HFFc6 (cell line): ENCODE measurements around the gene CEP57L1. TPM values are rescaled to one million over a fixed set of nuclear protein-coding genes. Genes with fewer than 3 reads are reported as not detected.
"Not testable (repeated sequence)": the region's sequence is repeated elsewhere in the genome, so short reads cannot be mapped to it uniquely, and the experiment has no call there.

ENCODE experiments used
- DNase-seq: peaks from one replicate; pipeline ENCODE4 v3.0.0-alpha.2; 2018
- H3K27ac Mint-ChIP-seq: 2 replicates; pipeline ENCODE4 v1.8.0; 2020; ENCODE audit warnings: mild to moderate bottlenecking, mixed read lengths
- H3K27me3 Mint-ChIP-seq: 2 replicates; pipeline ENCODE4 v1.8.0; 2021; ENCODE audit warnings: mild to moderate bottlenecking, moderate library complexity, mixed read lengths; ENCODE audit not compliant: insufficient read depth
- H3K36me3 Mint-ChIP-seq: 2 replicates; pipeline ENCODE4 v1.8.0; 2021; ENCODE audit warnings: low read depth, mixed read lengths
- H3K4me1 Mint-ChIP-seq: 2 replicates; pipeline ENCODE4 v1.8.0; 2020; ENCODE audit warnings: low read depth, mixed read lengths
- H3K4me3 Mint-ChIP-seq: 2 replicates; pipeline ENCODE4 v1.8.0; 2020; ENCODE audit warnings: mild to moderate bottlenecking, moderate library complexity, mixed read lengths
- H3K9me3 Mint-ChIP-seq: 2 replicates; pipeline ENCODE4 v1.8.0; 2020; ENCODE audit warnings: mild to moderate bottlenecking, mixed read lengths
- CTCF ChIP-seq: fragments of 200-600 bp; sonication (generic); IDR thresholded peaks from 2 replicates; pipeline ENCODE4 v1.5.0; 2021; ENCODE audit warnings: antibody characterized with exemption, mild to moderate bottlenecking
- total RNA-seq, 6 experiments: library from RNA; stranded (reverse); fragmentation: NEBNext Ultra II Directional; extraction: Animal tissue kit (Norgen Biotek cat#: 25700); gene quantifications; 2 replicates in 1 of 6; 3 replicates in 5 of 6; pipeline ENCODE4 v1.2.3, GENCODE V29; 2021

Gene CEP57L1
- total RNA-seq, 6 experiments from 2014 or later = 16.3 to 24.9 (median 21.6) TPM

- Mint-ChIP-seq H3K4me3 (no peak overlapping the region), H3K36me3 (no peaks in the 10 kb centered on the region), H3K9me3 (no peaks in the 10 kb centered on the region), H3K4me1 (peaks cover 4% of the 10 kb centered on the region; the same call in 1 of the 2 replicates), H3K27me3 (no peaks in the 10 kb centered on the region), H3K27ac (no peak overlapping the region)
- peak; percentile 32; the same call in 1 of the 2 replicates for TF ChIP-seq CTCF
- DNase-seq = peak; percentile 41
Observed at GRCh38 chr6:109082188-109082577, 13.1 kb upstream of the CEP57L1 start.

DNA sequence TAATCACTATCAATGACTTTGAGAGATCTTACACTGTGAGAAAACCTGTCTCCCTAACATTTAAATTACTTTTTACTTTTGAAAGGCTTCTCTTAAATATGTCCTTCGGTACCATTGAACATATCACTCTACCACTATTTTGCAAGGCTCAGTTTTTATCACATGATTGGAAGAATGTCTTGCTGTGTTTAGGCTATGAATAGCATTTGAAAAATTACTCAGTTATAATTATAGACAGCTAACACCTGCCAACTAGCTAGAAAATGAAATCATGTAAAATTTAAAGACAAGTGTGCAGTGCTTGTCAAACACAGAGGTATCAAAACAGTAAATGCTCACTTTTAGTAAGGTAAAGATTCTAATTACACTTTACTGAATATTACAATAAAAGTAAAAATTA is 11.7 kb upstream of the CEP57L1 start:
- Mint-ChIP-seq H3K4me3 (no peak overlapping the region), H3K9me3 (no peaks in the 10 kb centered on the region), H3K27ac (no peak overlapping the region), H3K36me3 (no peaks in the 10 kb centered on the region), H3K27me3 (no peaks in the 10 kb centered on the region; the same call in 1 of the 2 replicates), H3K4me1 (peaks cover 4% of the 10 kb centered on the region; the same call in 1 of the 2 replicates)
- TF ChIP-seq CTCF = no peak
- no peak for DNase-seq

DNA sequence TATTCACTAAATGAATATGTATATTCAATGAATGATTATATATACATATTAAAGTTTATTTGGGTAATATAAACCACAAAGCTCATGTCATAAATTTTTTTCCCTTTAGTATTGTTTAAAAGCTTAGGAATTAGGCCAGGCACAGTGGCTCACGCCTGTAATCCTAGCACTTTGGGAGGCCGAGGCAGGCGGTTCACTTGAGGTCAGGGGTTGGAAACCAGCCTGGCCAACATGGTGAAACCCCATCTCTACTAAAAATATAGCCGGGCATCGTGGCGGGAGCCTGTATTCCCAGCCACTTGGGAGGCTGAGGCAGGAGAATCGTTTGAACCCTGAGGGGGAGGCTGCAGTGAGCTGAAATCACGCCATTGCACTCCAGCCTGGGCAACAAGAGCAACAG is 11.2 kb upstream of the CEP57L1 start:
- not testable (repeated sequence) for H3K4me1 Mint-ChIP-seq, H3K36me3 Mint-ChIP-seq, H3K4me3 Mint-ChIP-seq, H3K27ac Mint-ChIP-seq, DNase-seq, H3K27me3 Mint-ChIP-seq, H3K9me3 Mint-ChIP-seq

GRCh38 chr6:109087661-109088264 is 7.5 kb upstream of the CEP57L1 start:
- Mint-ChIP-seq H3K4me3 (no peak overlapping the region), H3K9me3 (no peaks in the 10 kb centered on the region), H3K4me1 (peaks cover 17% of the 10 kb centered on the region), H3K27me3 (no peaks in the 10 kb centered on the region; the same call in 1 of the 2 replicates), H3K36me3 (no peaks in the 10 kb centered on the region), H3K27ac (no peak overlapping the region)
- no peak for DNase-seq
- no peak for TF ChIP-seq CTCF

DNA sequence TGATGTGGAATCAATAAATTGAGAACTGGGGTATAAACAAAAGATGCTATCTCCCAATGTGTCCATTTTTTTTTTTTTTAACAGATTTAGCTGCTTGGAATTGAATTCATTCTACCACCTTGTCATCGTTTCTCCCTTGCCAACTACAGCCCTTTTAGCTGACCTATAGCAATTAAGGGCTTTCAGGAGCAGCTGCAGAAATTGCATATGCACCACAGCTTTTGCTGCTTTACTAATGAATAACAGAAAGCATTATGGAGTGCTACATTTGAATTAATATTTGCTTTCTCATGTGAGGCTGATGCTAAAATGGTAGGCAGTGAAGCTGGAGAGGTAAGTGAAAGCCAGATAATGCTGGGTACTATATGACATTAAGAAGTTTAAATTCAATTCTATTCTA is 6.3 kb upstream of the CEP57L1 start:
- H3K9me3 Mint-ChIP-seq = no peaks in the 10 kb centered on the region
- no peaks in the 10 kb centered on the region for H3K36me3 Mint-ChIP-seq
- no peak for TF ChIP-seq CTCF
- H3K27ac Mint-ChIP-seq = no peak overlapping the region
- no peak for DNase-seq
- H3K27me3 Mint-ChIP-seq = no peaks in the 10 kb centered on the region; the same call in 1 of the 2 replicates
- peaks cover 17% of the 10 kb centered on the region for H3K4me1 Mint-ChIP-seq
- H3K4me3 Mint-ChIP-seq = no peak overlapping the region

- Mint-ChIP-seq H3K27ac (no peak overlapping the region), H3K9me3 (no peaks in the 10 kb centered on the region), H3K36me3 (0 out of 2 replicates have a peak, but pooled peaks cover 6% of the 10 kb centered on the region), H3K27me3 (no peaks in the 10 kb centered on the region; the same call in 1 of the 2 replicates), H3K4me1 (peaks cover 24% of the 10 kb centered on the region), H3K4me3 (peak overlapping the region; percentile 95)
- no peak for DNase-seq
- no peak for TF ChIP-seq CTCF
Observed at GRCh38 chr6:109091314-109092024, 3.8 kb upstream of the CEP57L1 start.
